ENCODE measurements around the gene VSX2. TPM values are rescaled to one million over a fixed set of nuclear protein-coding genes. Genes with fewer than 3 reads are reported as not detected.

VSX2 gene
- total RNA-seq, 1 experiment from 2014 or later, result not detected

- no CpG with 5 or more reads among the region's 12 CpGs for WGBS (ENCODE audit: extremely low coverage, insufficient read length, low lambda C conversion rate)
- peaks cover 67% of the 10 kb centered on the region for H3K27me3 Mint-ChIP-seq (ENCODE audit: low read depth)
- Histone ChIP-seq H3T11ph (ENCODE audit: low read length) (no peak overlapping the region), H3K9me3 (ENCODE audit: control insufficient read depth, low read depth, low read length) (no peaks in the 10 kb centered on the region), H4K8ac (replicated peaks; ENCODE audit: insufficient read length, low read depth, low read length) (no peak overlapping the region), H2BK20ac (ENCODE audit: low read depth, low read length, poor library complexity, severe bottlenecking) (no peak overlapping the region), H3K4me1 (ENCODE audit: insufficient read depth, low read length) (no peaks in the 10 kb centered on the region; the same call in 1 of the 2 replicates), H4K91ac (ENCODE audit: insufficient read length, low read depth, low read length) (no peak overlapping the region), H2AFZ (ENCODE audit: low read length) (no peak overlapping the region), H3K27ac (ENCODE audit: insufficient read length, low read depth, low read length) (no peak overlapping the region), H3K56ac (ENCODE audit: insufficient read length, low read depth, low read length) (no peak overlapping the region), H4K5ac (ENCODE audit: insufficient read length, low read depth, low read length) (no peak overlapping the region), H3K18ac (ENCODE audit: insufficient read length, low read depth, low read length) (no peak overlapping the region), H4K20me1 (ENCODE audit: control insufficient read depth, insufficient read depth, insufficient read length) (no peaks in the 10 kb centered on the region), H3K79me2 (ENCODE audit: insufficient read depth, low read length) (no peaks in the 10 kb centered on the region), H3K14ac (ENCODE audit: insufficient read depth, low read length) (no peak overlapping the region), H3K27me3 (ENCODE audit: insufficient read depth, low read length) (no peaks in the 10 kb centered on the region), H3K23ac (ENCODE audit: insufficient read length, low read depth, low read length) (no peak overlapping the region), H2BK12ac (ENCODE audit: insufficient read length, low read depth, low read length) (no peak overlapping the region), H3K9ac (ENCODE audit: extremely low read depth, insufficient read length, low read length) (no peak overlapping the region), H3K4me2 (ENCODE audit: insufficient read depth, insufficient read length, low read length) (no peak overlapping the region), H3K23me2 (ENCODE audit: insufficient read length, low read depth, low read length, poor library complexity, severe bottlenecking) (no peaks in the 10 kb centered on the region), H2BK120ac (ENCODE audit: low read depth, low read length, poor library complexity, severe bottlenecking) (no peak overlapping the region), H2BK5ac (ENCODE audit: insufficient read length, low read length) (no peak overlapping the region), H2BK15ac (ENCODE audit: low read depth, low read length) (no peak overlapping the region), H3K79me1 (ENCODE audit: insufficient read depth, low read depth, low read length, poor library complexity, severe bottlenecking) (no peaks in the 10 kb centered on the region), H2AK5ac (ENCODE audit: insufficient read length, low read length) (no peak overlapping the region), H3K4ac (ENCODE audit: low read depth, low read length) (no peak overlapping the region)
- H3K27ac Mint-ChIP-seq, result no peak overlapping the region
- H3K9me3 Mint-ChIP-seq, result no peaks in the 10 kb centered on the region; a peak in 1 of 5 replicates
- no peaks in the 10 kb centered on the region; a peak in 1 of 7 replicates for H3K36me3 Mint-ChIP-seq (ENCODE audit: insufficient read depth in 1 of 3, low read depth in 3 of 3)
- H3K4me3 Mint-ChIP-seq, result no peak overlapping the region
- TF ChIP-seq, protein P1, sequence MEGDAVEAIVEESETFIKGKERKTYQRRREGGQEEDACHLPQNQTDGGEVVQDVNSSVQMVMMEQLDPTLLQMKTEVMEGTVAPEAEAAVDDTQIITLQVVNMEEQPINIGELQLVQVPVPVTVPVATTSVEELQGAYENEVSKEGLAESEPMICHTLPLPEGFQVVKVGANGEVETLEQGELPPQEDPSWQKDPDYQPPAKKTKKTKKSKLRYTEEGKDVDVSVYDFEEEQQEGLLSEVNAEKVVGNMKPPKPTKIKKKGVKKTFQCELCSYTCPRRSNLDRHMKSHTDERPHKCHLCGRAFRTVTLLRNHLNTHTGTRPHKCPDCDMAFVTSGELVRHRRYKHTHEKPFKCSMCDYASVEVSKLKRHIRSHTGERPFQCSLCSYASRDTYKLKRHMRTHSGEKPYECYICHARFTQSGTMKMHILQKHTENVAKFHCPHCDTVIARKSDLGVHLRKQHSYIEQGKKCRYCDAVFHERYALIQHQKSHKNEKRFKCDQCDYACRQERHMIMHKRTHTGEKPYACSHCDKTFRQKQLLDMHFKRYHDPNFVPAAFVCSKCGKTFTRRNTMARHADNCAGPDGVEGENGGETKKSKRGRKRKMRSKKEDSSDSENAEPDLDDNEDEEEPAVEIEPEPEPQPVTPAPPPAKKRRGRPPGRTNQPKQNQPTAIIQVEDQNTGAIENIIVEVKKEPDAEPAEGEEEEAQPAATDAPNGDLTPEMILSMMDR (conservative IDR thresholded peaks at IDR 0.05), result no peak
- peaks cover 17 to 31% of the 10 kb centered on the region in 2 experiments for H3K4me1 Mint-ChIP-seq
- DNase-seq, result no peak
Observed at GRCh38 chr14:74249433-74250375, 10.5 kb downstream of the VSX2 start.

Measured in H9 (cell line).